ENCODE measurements around the gene SLC44A1. TPM values are rescaled to one million over a fixed set of nuclear protein-coding genes. Genes with fewer than 3 reads are reported as not detected.

SLC44A1 gene
- polyA plus RNA-seq, 1 of the 3 experiments (the other 2 are of a cell fraction), result 4.5 TPM

- Histone ChIP-seq H3F3A (replicated peaks; ENCODE audit: insufficient read depth) (no peaks in the 10 kb centered on the region), H3K9me3 (no peaks in the 10 kb centered on the region), H3K27me3 (ENCODE audit: insufficient read depth) (no peaks in the 10 kb centered on the region), H4K20me1 (ENCODE audit: insufficient read depth) (no peaks in the 10 kb centered on the region), H2AFZ (ENCODE audit: low read depth) (no peak overlapping the region), H3K9me2 (no peaks in the 10 kb centered on the region), H3K79me2 (ENCODE audit: insufficient read depth) (peaks cover 6% of the 10 kb centered on the region), H3K4me2 (no peak overlapping the region), H3K9ac (no peak overlapping the region), H3K4me3 (ENCODE audit: low read depth in 2 of 2, low read length in 1 of 2) (no peak overlapping the region), H3K27ac (ENCODE audit: low read depth in 2 of 2, low read length in 1 of 2) (no peak overlapping the region), H3K4me1 (ENCODE audit: control insufficient read depth in 1 of 2, insufficient read depth in 2 of 2, low read depth in 1 of 2, low read length in 1 of 2) (no peaks in the 10 kb centered on the region; a peak in 1 of 4 replicates), H3K36me3 (replicated peaks in 1 of 2; ENCODE audit: control insufficient read depth in 1 of 2, insufficient read depth in 2 of 2, low read length in 1 of 2) (no peaks in the 10 kb centered on the region)
- DNase-seq, result no peak
- 89% methylated on average over 2 of the region's 2 CpGs for WGBS (ENCODE audit: low lambda C conversion rate)
- CTCF ChIA-PET, result no interaction called here
- TF ChIP-seq TEAD4 (IDR thresholded peaks at IDR 0.05; ENCODE audit: borderline replicate concordance, insufficient read depth), result no peak
- no peak for TF ChIP-seq TAF1 (IDR thresholded peaks at IDR 0.05; ENCODE audit: borderline replicate concordance, low read depth, low read length)
- TF ChIP-seq NFIC (IDR thresholded peaks at IDR 0.05; ENCODE audit: borderline replicate concordance), result no peak
- TF ChIP-seq RXRA (IDR thresholded peaks at IDR 0.05; ENCODE audit: borderline replicate concordance, low read depth), result no peak
- TF ChIP-seq, protein P1, sequence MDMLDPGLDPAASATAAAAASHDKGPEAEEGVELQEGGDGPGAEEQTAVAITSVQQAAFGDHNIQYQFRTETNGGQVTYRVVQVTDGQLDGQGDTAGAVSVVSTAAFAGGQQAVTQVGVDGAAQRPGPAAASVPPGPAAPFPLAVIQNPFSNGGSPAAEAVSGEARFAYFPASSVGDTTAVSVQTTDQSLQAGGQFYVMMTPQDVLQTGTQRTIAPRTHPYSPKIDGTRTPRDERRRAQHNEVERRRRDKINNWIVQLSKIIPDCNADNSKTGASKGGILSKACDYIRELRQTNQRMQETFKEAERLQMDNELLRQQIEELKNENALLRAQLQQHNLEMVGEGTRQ (IDR thresholded peaks at IDR 0.05; ENCODE audit: borderline replicate concordance, low read depth, low read length), result no peak
- TF ChIP-seq SIN3A (IDR thresholded peaks at IDR 0.05; ENCODE audit: borderline replicate concordance, low read depth, low read length), result no peak
- TF ChIP-seq RCOR1 (IDR thresholded peaks at IDR 0.05; ENCODE audit: low read length), result no peak
- no peak for TF ChIP-seq JUND (IDR thresholded peaks at IDR 0.05)
- no peak for TF ChIP-seq NRF1 (IDR thresholded peaks at IDR 0.05; ENCODE audit: low read depth, low read length)
- no peak for TF ChIP-seq IRF3 (IDR thresholded peaks at IDR 0.05; ENCODE audit: low read depth, low read length)
- POLR2A ChIA-PET, result no interaction called here
Observed at GRCh38 chr9:105269593-105269992, 25.1 kb downstream of the SLC44A1 start.

GRCh38 chr9:105270711-105271110 lies 26.3 kb downstream of the SLC44A1 start:
- CTCF ChIA-PET, result no interaction called here
- Histone ChIP-seq H3K4me3 (ENCODE audit: low read depth in 2 of 2, low read length in 1 of 2) (no peak overlapping the region), H2AFZ (ENCODE audit: low read depth) (no peak overlapping the region), H3K27ac (ENCODE audit: low read depth in 2 of 2, low read length in 1 of 2) (no peak overlapping the region), H3K4me1 (ENCODE audit: control insufficient read depth in 1 of 2, insufficient read depth in 2 of 2, low read depth in 1 of 2, low read length in 1 of 2) (no peaks in the 10 kb centered on the region; a peak in 1 of 4 replicates), H3F3A (replicated peaks; ENCODE audit: insufficient read depth) (no peaks in the 10 kb centered on the region), H4K20me1 (ENCODE audit: insufficient read depth) (no peaks in the 10 kb centered on the region), H3K27me3 (ENCODE audit: insufficient read depth) (no peaks in the 10 kb centered on the region), H3K9me2 (no peaks in the 10 kb centered on the region), H3K9ac (no peak overlapping the region), H3K79me2 (ENCODE audit: insufficient read depth) (peaks cover 6% of the 10 kb centered on the region), H3K4me2 (no peak overlapping the region), H3K36me3 (replicated peaks in 1 of 2; ENCODE audit: control insufficient read depth in 1 of 2, insufficient read depth in 2 of 2, low read length in 1 of 2) (no peaks in the 10 kb centered on the region), H3K9me3 (no peaks in the 10 kb centered on the region)
- 86% methylated on average over 4 of the region's 4 CpGs for WGBS (ENCODE audit: low lambda C conversion rate)
- no peak for DNase-seq
- TF ChIP-seq, protein P2, sequence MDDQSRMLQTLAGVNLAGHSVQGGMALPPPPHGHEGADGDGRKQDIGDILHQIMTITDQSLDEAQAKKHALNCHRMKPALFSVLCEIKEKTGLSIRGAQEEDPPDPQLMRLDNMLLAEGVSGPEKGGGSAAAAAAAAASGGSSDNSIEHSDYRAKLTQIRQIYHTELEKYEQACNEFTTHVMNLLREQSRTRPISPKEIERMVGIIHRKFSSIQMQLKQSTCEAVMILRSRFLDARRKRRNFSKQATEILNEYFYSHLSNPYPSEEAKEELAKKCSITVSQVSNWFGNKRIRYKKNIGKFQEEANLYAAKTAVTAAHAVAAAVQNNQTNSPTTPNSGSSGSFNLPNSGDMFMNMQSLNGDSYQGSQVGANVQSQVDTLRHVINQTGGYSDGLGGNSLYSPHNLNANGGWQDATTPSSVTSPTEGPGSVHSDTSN (IDR thresholded peaks at IDR 0.05), result no peak
- TF ChIP-seq EZH2phosphoT487 (IDR thresholded peaks at IDR 0.05; ENCODE audit: borderline replicate concordance, low read depth), result no peak
- TF ChIP-seq YY1 (IDR thresholded peaks at IDR 0.05; ENCODE audit: low read depth), result no peak
- POLR2A ChIA-PET, result no interaction called here
